PC-9 (cell line): ENCODE measurements around the gene RUSF1.

Experiments used
- CTCF ChIP-seq: fragments of 200-600 bp; sonication (generic); conservative IDR thresholded peaks from 2 replicates; pipeline ENCODE4 v1.6.1; 2017; ENCODE audit warnings: mixed run types, antibody characterized with exemption, mild to moderate bottlenecking, moderate library complexity
- EZH2 ChIP-seq: fragments of 200-600 bp; sonication (generic); IDR thresholded peaks from 2 replicates; pipeline ENCODE4 v1.8.0; 2017; ENCODE audit warnings: antibody characterized with exemption, low read depth

DNA sequence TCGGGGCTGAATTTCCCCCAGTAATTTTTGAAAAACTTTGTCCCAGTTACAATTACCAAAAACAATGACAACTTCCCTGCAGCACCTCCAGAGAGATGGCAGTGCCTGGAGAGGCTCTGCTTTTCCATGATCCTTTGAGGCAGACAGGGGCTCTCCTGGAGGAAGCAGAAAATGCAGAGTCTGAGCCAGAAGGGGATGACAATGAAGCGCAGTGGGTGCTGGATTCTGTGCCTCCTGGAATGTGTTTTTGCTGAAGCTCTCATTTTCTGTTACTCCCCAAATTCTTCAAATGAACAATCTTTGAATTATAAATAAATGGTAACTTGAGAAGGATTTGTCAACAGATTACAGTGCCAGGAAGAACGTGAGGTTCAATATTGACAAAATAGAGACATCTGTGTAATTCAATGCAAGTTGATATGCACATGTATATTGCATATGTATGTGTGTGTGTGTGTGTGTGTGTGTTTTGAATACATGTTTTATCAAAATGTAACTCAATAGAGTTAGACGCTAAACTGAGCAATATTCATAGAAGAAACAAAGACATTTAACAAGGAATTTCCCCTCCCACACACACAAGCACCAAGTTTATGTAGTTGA, 9.7 kb upstream of the RUSF1 start:
- TF ChIP-seq CTCF = no peak
- no peak for TF ChIP-seq EZH2
